ENCODE data around the gene MOGAT2.

- TF ChIP-seq CTCF (IDR thresholded peaks at IDR 0.05; ENCODE audit: insufficient read depth, low read depth, low read length), result no peak
- no peak for TF ChIP-seq EZH2 (IDR thresholded peaks at IDR 0.05; ENCODE audit: insufficient read depth, low read length)
Measured at GRCh38 chr11:75762158-75762557, 44.5 kb downstream of the MOGAT2 start.

Measured in astrocyte (in vitro differentiated cells and primary cell).